ENCODE results near the gene TBC1D3H.
"Not testable (repeated sequence)": the region's sequence is repeated elsewhere in the genome, so short reads cannot be mapped to it uniquely, and the experiment has no call there.

Gene TBC1D3H

DNA sequence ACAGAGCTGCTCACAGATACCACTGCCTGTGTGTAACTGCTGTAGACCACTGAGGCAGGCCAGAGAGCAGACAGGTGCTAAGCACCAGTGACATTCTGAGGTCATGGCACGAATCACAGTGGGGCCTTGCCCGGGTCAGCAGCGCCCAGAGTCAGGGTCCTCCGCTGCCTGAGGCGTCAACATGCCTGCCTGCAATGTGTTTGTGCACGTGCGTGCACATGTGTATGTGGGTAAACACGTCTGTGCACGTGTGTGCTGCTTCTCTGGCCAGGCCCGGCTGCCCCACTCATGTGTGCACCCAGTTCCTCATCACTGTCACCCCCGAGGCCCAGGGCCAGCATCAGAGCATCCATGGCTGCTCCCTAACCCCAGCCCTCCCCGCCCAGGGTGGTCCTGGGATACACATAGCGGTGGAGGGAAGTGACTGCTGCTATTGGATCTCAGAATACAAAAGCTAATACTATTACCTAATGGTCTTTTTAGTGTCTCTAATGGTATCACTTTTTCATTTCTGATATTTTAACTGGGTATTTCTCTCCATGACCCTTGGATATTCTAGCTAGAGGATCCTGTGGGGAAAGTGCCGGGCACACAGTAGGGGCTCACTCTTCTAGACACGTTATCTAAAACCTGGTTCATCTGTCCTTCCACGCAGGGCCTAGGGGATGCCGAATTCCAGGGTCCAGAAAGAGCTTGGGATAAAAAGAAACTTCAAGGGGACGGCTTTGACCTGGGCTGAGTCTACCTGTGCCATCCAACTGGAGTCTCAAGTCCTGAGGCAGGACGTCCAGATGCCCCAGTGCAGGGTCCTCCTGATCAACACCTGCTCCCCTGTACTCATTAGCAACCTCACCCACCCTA is at the start of gene TBC1D3H:
Gene TBC1D3H (minus strand): TSS at position 51 of the 861 bp plus-strand sequence. CDS start 1,540 bp downstream, outside the sequence.
- not testable (repeated sequence) for DNase-seq

- not testable (repeated sequence) for DNase-seq
Measured at GRCh38 chr17:36428891-36429290, 40.7 kb upstream of the TBC1D3H start.

- DNase-seq = not testable (repeated sequence)
Measured at GRCh38 chr17:36415180-36415941, 27.1 kb upstream of the TBC1D3H start.

- not testable (repeated sequence) for DNase-seq
Measured at GRCh38 chr17:36390943-36391645, 2.9 kb upstream of the TBC1D3H start.

GRCh38 chr17:36375938-36376337 is 12.3 kb downstream of the TBC1D3H start:
- not testable (repeated sequence) for DNase-seq

- not testable (repeated sequence) for DNase-seq
Measured at GRCh38 chr17:36362496-36362895, 25.7 kb downstream of the TBC1D3H start.

Data from hematopoietic multipotent progenitor cell treated with erythropoietin and hydrocortisone succinate and interleukin-3 and kit ligand, for 4 days (in vitro differentiated cells).